ENCODE results near the gene COBL.

The COBL gene

GRCh38 chr7:51033727-51034520 is 282.7 kb downstream of the COBL start:
- no peak for TF ChIP-seq CTCF (IDR thresholded peaks at IDR 0.05; ENCODE audit: insufficient read depth, low read depth, low read length, missing control alignments)

GRCh38 chr7:51031791-51032515 is 284.7 kb downstream of the COBL start:
- no peak for TF ChIP-seq CTCF (IDR thresholded peaks at IDR 0.05; ENCODE audit: insufficient read depth, low read depth, low read length, missing control alignments)
- DNase-seq (ENCODE audit: low read depth), result no peak

More at GRCh38 chr7:51033727-51034520, 282.7 kb downstream of the COBL start:
- no peak overlapping the region for H3K4me3 ChIP-seq (ENCODE audit: low read length)
- DNase-seq (ENCODE audit: low read depth), result no peak

GRCh38 chr7:51031216-51031615 is 285.4 kb downstream of the COBL start:
- TF ChIP-seq CTCF (IDR thresholded peaks at IDR 0.05; ENCODE audit: insufficient read depth, low read depth, low read length, missing control alignments), result no peak
- no peak for DNase-seq (ENCODE audit: low read depth)
- H3K4me3 ChIP-seq (ENCODE audit: low read length), result no peak overlapping the region

More at GRCh38 chr7:51031791-51032515, 284.7 kb downstream of the COBL start:
- no peak overlapping the region for H3K4me3 ChIP-seq (ENCODE audit: low read length)

DNA sequence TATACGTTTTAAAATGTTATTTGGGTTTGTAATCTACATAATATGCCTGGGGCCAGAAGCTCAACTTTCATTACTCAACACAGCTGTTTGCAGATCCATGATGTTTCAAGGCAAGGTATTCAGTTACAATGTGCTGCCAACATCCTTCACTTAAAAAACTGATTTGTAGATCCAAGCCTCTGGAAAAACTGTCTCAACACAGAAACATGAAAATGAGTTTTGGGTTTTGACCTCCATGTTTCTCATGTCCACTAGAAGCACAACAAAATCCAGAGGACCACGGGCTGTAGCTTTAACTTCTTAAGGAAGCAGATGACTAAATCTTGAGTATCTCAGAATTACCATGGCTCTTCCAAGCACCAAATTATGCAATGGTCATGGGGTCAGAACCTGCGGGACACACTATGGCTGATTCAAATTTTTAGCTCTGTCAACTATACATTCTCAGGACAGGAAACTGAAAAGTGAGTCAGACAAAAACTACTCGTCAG is 286.9 kb downstream of the COBL start:
- TF ChIP-seq CTCF (IDR thresholded peaks at IDR 0.05; ENCODE audit: insufficient read depth, low read depth, low read length, missing control alignments), result no peak
- no peak overlapping the region for H3K4me3 ChIP-seq (ENCODE audit: low read length)
- peak; percentile 46 for DNase-seq (ENCODE audit: low read depth)

- DNase-seq (ENCODE audit: low read depth), result no peak
- no peak overlapping the region for H3K4me3 ChIP-seq (ENCODE audit: low read length)
- no peak for TF ChIP-seq CTCF (IDR thresholded peaks at IDR 0.05; ENCODE audit: insufficient read depth, low read depth, low read length, missing control alignments)
Measured at GRCh38 chr7:51029131-51029530, 287.5 kb downstream of the COBL start.

GRCh38 chr7:51027935-51028830 is 288.4 kb downstream of the COBL start:
- TF ChIP-seq CTCF (IDR thresholded peaks at IDR 0.05; ENCODE audit: insufficient read depth, low read depth, low read length, missing control alignments), result no peak
- DNase-seq (ENCODE audit: low read depth), result no peak
- H3K4me3 ChIP-seq (ENCODE audit: low read length), result no peak overlapping the region
